Measurements from ENCODE around the gene NUDCD3.

The NUDCD3 gene

GRCh38 chr7:44380831-44381493 is 109.5 kb downstream of the NUDCD3 start:
- no peak for DNase-seq

GRCh38 chr7:44380189-44380830 is 110.1 kb downstream of the NUDCD3 start:
- no peak for DNase-seq

- no peak for DNase-seq
Observed at GRCh38 chr7:44379366-44380188, 110.9 kb downstream of the NUDCD3 start.

- no peak for DNase-seq
Observed at GRCh38 chr7:44378744-44379143, 111.7 kb downstream of the NUDCD3 start.

GRCh38 chr7:44377681-44378421 is 112.6 kb downstream of the NUDCD3 start:
- DNase-seq = no peak

- no peak for DNase-seq
Observed at GRCh38 chr7:44377134-44377463, 113.4 kb downstream of the NUDCD3 start.

- DNase-seq = no peak
Observed at GRCh38 chr7:44376429-44377133, 113.9 kb downstream of the NUDCD3 start.

- DNase-seq = no peak
Observed at GRCh38 chr7:44375926-44376342, 114.5 kb downstream of the NUDCD3 start.

GRCh38 chr7:44375236-44375699 is 115.2 kb downstream of the NUDCD3 start:
- no peak for DNase-seq

- DNase-seq = no peak
Observed at GRCh38 chr7:44374007-44374763, 116.3 kb downstream of the NUDCD3 start.

GRCh38 chr7:44373418-44373740 is 117.1 kb downstream of the NUDCD3 start:
- no peak for DNase-seq

GRCh38 chr7:44372560-44373417 is 117.7 kb downstream of the NUDCD3 start:
- DNase-seq = no peak

- DNase-seq = no peak
Observed at GRCh38 chr7:44368885-44369284, 121.6 kb downstream of the NUDCD3 start.

GRCh38 chr7:44368455-44368854 is 122.0 kb downstream of the NUDCD3 start:
- DNase-seq = no peak

GRCh38 chr7:44367475-44368043 is 122.9 kb downstream of the NUDCD3 start:
- no peak for DNase-seq

GRCh38 chr7:44366986-44367385 is 123.5 kb downstream of the NUDCD3 start:
- DNase-seq = no peak

- no peak for DNase-seq
Observed at GRCh38 chr7:44353668-44354067, 136.8 kb downstream of the NUDCD3 start.

- DNase-seq = no peak
Observed at GRCh38 chr7:44348851-44349781, 141.3 kb downstream of the NUDCD3 start.

GRCh38 chr7:44348300-44348699 is 142.2 kb downstream of the NUDCD3 start:
- no peak for DNase-seq

All from cerebellar nuclear complex (tissue), 1 donor.